HG03280 (cell line): ENCODE results near the gene PKN2.
"Not testable (repeated sequence)": the region's sequence is repeated elsewhere in the genome, so short reads cannot be mapped to it uniquely, and the experiment has no call there.

Experiments used
- ATAC-seq: cut with Tn5 transposase; IDR thresholded peaks from one replicate; pipeline ENCODE4 v1.9.1; 2021; ENCODE audit warnings: mild to moderate bottlenecking, moderate library complexity; ENCODE audit not compliant: unreplicated experiment

Gene PKN2

DNA sequence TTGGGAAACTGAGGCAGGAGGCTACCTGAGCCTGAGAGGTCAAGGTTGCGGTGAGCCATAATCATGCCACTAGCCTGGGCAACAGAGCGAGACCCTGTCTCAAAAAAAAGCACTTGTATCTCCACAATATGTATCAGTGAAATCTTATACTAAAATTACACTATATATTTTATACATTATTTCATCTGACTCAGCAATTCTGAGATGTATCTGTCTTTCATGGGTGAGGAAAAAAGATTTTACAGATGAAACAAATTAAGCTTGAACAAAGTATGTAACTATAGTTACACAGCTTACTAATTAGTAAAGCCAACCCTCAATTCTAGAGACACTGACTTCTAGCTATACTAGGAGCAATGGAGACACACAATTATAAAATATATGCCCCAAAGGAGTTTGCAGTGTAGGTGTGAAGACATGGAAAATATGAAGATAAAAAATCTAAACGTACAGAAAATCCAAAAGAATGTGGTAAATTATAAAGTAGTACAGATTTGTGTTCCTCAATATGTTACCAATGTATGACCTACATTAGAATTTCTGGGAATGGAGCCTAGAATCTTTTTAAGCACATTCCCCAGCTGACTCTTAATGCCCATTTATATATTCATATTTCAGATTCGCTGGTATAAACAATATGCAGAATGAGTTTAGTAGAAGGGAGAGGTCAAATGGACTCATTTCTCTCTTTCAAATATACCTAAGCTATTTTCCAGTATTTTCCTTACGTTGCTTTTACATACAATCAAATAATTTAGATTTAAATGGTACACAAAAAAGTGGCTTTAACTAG is 192.7 kb downstream of the PKN2 start:
- ATAC-seq, result no peak

- no peak for ATAC-seq
Measured at GRCh38 chr1:88877382-88877825, 193.3 kb downstream of the PKN2 start.

- ATAC-seq, result no peak
Measured at GRCh38 chr1:88877911-88878310, 193.8 kb downstream of the PKN2 start.

- ATAC-seq, result no peak
Measured at GRCh38 chr1:88878731-88879130, 194.7 kb downstream of the PKN2 start.

- not testable (repeated sequence) for ATAC-seq
Measured at GRCh38 chr1:88880717-88881116, 196.6 kb downstream of the PKN2 start.

DNA sequence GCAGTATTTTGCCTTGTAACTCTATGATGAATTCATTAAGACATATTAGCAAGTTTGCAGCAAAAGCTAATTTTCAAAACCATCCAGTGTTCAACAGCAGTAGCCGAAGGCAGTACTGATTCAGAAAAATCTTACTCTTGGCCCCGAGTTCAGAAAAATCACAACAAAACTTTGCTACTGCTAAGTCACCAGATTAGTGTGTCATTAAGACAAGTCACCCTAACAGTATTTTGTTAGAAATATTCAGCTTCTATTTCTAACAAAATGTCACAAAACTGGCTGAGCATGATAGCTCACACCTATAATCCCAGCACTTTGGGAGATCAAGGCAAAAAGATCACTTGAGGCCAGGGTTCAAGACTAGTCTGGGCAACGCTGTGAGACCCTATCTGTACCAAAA is 199.1 kb downstream of the PKN2 start:
- ATAC-seq, result no peak
